CD8-positive, alpha-beta memory T cell (primary cell): ENCODE data around the gene FMNL2. TPM values are rescaled to one million over a fixed set of nuclear protein-coding genes. Genes with fewer than 3 reads are reported as not detected.

Experiments
- CTCF ChIA-PET: fragments of 350-600 bp; sonication (Branson Sonifier 250); formaldehyde crosslinking; loops from one replicate; lab custom pipeline; 2021; ENCODE audit warnings: antibody characterized with exemption; lab: Charles Lee
- POLR2A ChIA-PET: fragments of 350-600 bp; sonication (Branson Sonifier 250); formaldehyde crosslinking; loops from one replicate; lab custom pipeline; 2021; ENCODE audit warnings: antibody characterized with exemption; lab: Charles Lee
- DNase-seq, 5 donors: peaks; one replicate each; pipeline versions ENCODE4 v3.0.0 to v3.0.0-alpha.2; 2020 to 2022; ENCODE audit warnings: mixed read lengths in 1 of 5
- H3K27ac ChIP-seq: one replicate; pipeline ENCODE4 v1.7.0; 2013; ENCODE audit warnings: low read depth, mild to moderate bottlenecking, low read length, moderate library complexity
- H3K27me3 ChIP-seq: 2 replicates; pipeline ENCODE4 v1.7.0; 2013; ENCODE audit warnings: low read length, mild to moderate bottlenecking; ENCODE audit not compliant: insufficient read depth, poor library complexity, severe bottlenecking
- H3K36me3 ChIP-seq: 2 replicates; pipeline ENCODE4 v1.7.0; 2013; ENCODE audit warnings: mild to moderate bottlenecking, low read length, moderate library complexity; ENCODE audit not compliant: insufficient read depth
- H3K4me1 ChIP-seq: 2 replicates; pipeline ENCODE4 v1.7.0; 2013; ENCODE audit warnings: mild to moderate bottlenecking, low read length, moderate library complexity; ENCODE audit not compliant: insufficient read depth
- H3K4me3 ChIP-seq: 2 replicates; pipeline ENCODE4 v1.7.0; 2013; ENCODE audit warnings: mild to moderate bottlenecking, low read length
- H3K9me3 ChIP-seq: 2 replicates; pipeline ENCODE4 v1.7.0; 2013; ENCODE audit warnings: mild to moderate bottlenecking, low read length
- H3K27ac Mint-ChIP-seq, 8 donors: one replicate each; pipeline ENCODE4 v1.8.0; 2020 to 2021; ENCODE audit warnings: mixed read lengths in 8 of 8, mild to moderate bottlenecking in 6 of 8, inconsistent platforms in 3 of 8, moderate library complexity in 3 of 8
- H3K27me3 Mint-ChIP-seq, 2 donors: one replicate each; pipeline ENCODE4 v1.8.0; 2020 to 2021; ENCODE audit warnings: mixed read lengths in 2 of 2, mild to moderate bottlenecking in 1 of 2, moderate library complexity in 1 of 2
- H3K36me3 Mint-ChIP-seq, 3 donors: one replicate each; pipeline ENCODE4 v1.8.0; 2020 to 2021; ENCODE audit warnings: mixed read lengths in 3 of 3, inconsistent platforms in 1 of 3, mild to moderate bottlenecking in 1 of 3
- H3K4me1 Mint-ChIP-seq, 3 donors: one replicate each; pipeline ENCODE4 v1.8.0; 2020 to 2021; ENCODE audit warnings: mixed read lengths in 3 of 3, inconsistent platforms in 1 of 3, mild to moderate bottlenecking in 1 of 3
- H3K4me3 Mint-ChIP-seq, 7 donors: one replicate each; pipeline ENCODE4 v1.8.0; 2020 to 2021; ENCODE audit warnings: mixed read lengths in 7 of 7, mild to moderate bottlenecking in 6 of 7, moderate library complexity in 4 of 7, inconsistent platforms in 2 of 7
- H3K9me3 Mint-ChIP-seq, 5 donors: one replicate each; pipeline ENCODE4 v1.8.0; 2020 to 2022; ENCODE audit warnings: mixed read lengths in 5 of 5, mild to moderate bottlenecking in 3 of 5, moderate library complexity in 2 of 5, inconsistent platforms in 1 of 5
- polyA plus RNA-seq: library from polyadenylated mRNA; unstranded; fragments of 300-500 nt; fragmentation: Illumina TruSeq; gene quantifications from one replicate; pipeline ENCODE4 v1.2.3, GENCODE V29; 2021
- total RNA-seq, 2 experiments: library from RNA; stranded (reverse); gene quantifications; one replicate each; pipeline ENCODE4 v1.2.3, GENCODE V29; 2021

The FMNL2 gene
- total and polyA plus RNA-seq, 3 experiments from 2014 or later = 0.05 to 0.59 (median 0.58) TPM

DNA sequence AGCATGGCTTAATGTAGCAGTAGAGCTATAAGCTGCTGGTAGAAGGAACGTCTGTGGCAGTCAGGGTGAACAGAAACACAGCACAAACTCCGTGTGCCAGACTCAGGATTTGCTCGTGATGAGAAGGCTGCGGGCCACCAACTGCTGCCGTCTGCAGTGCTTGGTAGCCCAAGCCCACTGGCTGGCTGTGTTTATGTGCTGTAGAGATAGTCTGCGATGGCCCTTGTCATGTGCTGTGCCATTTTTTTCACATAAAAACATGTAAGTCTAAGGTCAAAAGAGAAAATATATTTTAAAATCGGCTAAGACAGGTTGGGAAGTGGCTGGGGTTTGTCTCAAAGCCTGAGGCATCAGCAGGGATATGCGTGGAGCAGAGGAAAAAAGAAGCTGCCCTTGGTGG, 303.6 kb downstream of the FMNL2 start:
- Histone ChIP-seq H3K4me3 (no peak overlapping the region), H3K36me3 (no peaks in the 10 kb centered on the region), H3K27ac (no peak overlapping the region), H3K27me3 (no peaks in the 10 kb centered on the region), H3K4me1 (no peaks in the 10 kb centered on the region), H3K9me3 (no peaks in the 10 kb centered on the region)
- H3K4me1 Mint-ChIP-seq = peaks cover 3 to 6% (median 4%) of the 10 kb centered on the region in 3 donors
- no peak for DNase-seq
- no peak overlapping the region for H3K27ac Mint-ChIP-seq
- no peaks in the 10 kb centered on the region for H3K36me3 Mint-ChIP-seq
- ChIA-PET CTCF (interaction anchor here (1.0 to 1.6 kb wide), 2 partner anchors 463 kb away, joined by 6 to 8 read pairs; partner anchors contain the start of gene STAM2), POLR2A (no interaction called here)
- H3K27me3 Mint-ChIP-seq = peaks cover 0 to 11% of the 10 kb centered on the region in 2 donors
- no peaks in the 10 kb centered on the region for H3K9me3 Mint-ChIP-seq
- H3K4me3 Mint-ChIP-seq = no peak overlapping the region

DNA sequence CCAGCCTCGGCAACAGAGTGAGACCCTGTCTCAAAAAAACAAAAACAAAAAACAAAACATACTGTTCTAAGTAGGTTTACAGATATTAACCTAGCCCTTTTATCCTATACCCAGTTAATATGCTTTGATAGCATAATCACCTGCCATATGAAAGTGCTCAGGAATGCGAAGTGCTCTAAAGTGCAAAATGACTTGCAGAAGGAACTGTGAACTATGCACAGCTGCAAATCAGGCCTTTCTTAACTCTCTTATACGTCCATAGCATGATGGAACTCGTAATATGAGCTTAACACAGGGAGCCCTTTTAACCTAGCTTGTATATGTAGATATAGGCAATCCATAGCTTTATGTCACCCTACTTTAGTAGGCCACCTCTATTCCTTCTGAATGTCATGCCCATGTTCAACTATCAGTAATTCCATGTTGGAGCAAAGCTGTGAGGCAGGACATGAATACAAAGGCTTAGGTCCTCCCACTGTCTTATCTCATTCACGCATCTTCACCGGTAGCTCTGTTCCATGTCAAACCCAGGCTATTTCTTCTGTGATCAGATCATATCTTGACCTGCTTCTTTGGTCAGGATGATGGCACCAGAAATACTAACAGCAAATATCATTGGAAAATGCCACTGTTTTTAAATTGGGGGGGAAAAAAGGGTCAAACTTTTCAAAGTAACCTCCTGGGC, 309.4 kb downstream of the FMNL2 start:
- H3K27me3 Mint-ChIP-seq = peaks cover 0 to 1% of the 10 kb centered on the region in 2 donors
- H3K4me3 Mint-ChIP-seq = no peak overlapping the region
- H3K4me1 Mint-ChIP-seq = no peaks in the 10 kb centered on the region
- Histone ChIP-seq H3K36me3 (no peaks in the 10 kb centered on the region), H3K9me3 (no peaks in the 10 kb centered on the region), H3K27ac (no peak overlapping the region), H3K4me3 (no peak overlapping the region), H3K4me1 (no peaks in the 10 kb centered on the region), H3K27me3 (no peaks in the 10 kb centered on the region)
- POLR2A ChIA-PET = no interaction called here
- CTCF ChIA-PET = interaction anchor here (4.4 kb wide), 1 partner anchor 9 kb away, joined by 26 read pairs; no protein-coding TSS in a partner anchor
- peak overlapping the region in 2 of 8 donors; percentile 6 to 20 for H3K27ac Mint-ChIP-seq
- H3K36me3 Mint-ChIP-seq = no peaks in the 10 kb centered on the region
- no peaks in the 10 kb centered on the region for H3K9me3 Mint-ChIP-seq
- DNase-seq = no peak

DNA sequence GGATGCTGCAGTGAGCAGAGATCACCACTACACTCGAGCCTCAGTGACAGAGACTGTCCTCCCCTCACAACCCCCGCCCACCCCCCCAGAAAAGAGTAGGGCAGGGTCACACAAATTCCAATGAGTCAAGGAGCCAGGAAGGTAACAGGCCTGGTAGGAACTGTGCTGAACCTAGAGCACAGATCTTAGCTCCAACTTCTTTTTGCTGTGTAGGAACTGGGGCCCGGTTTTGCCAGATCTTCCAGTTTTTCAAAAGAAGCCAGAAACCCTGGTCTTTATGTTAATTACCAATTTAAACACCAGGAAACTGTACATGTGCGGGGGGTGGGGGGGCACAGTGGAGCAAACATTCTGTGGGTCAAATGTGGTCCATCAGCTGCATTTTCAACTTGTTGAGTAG, 311.3 kb downstream of the FMNL2 start:
- Mint-ChIP-seq H3K4me3 (no peak overlapping the region), H3K9me3 (no peaks in the 10 kb centered on the region), H3K36me3 (peaks cover 0 to 10% (median 0%) of the 10 kb centered on the region in 3 donors), H3K27me3 (peaks cover 0 to 1% of the 10 kb centered on the region in 2 donors), H3K27ac (peak overlapping the region in 1 of 8 donors; percentile 56), H3K4me1 (no peaks in the 10 kb centered on the region)
- ChIA-PET CTCF (interaction anchor here (1.6 to 4.4 kb wide), 2 partner anchors 11 to 471 kb away, joined by 5 to 26 read pairs; partner anchors contain the start of gene STAM2), POLR2A (no interaction called here)
- no peak for DNase-seq
- Histone ChIP-seq H3K9me3 (no peaks in the 10 kb centered on the region), H3K27me3 (no peaks in the 10 kb centered on the region), H3K4me3 (no peak overlapping the region), H3K36me3 (no peaks in the 10 kb centered on the region), H3K4me1 (no peaks in the 10 kb centered on the region), H3K27ac (no peak overlapping the region)

DNA sequence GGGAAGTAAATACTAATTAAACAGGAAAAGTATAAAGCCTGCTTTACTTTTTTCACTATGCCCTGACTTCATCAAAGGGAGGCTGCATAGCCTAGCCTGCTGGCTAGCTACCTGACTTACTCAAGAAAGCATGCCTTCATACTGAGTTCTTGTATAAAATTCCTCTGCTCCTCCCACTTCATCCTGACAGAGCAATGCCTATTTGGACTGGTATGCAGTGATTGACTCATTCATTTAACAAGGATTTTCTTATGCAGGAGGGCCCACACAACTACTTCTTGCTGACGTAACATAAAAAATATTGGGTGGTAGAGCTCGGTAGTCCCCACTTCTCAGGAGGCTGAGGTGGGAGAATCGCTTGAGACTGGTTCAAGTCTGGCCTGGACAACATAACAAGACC, 311.8 kb downstream of the FMNL2 start:
- no peaks in the 10 kb centered on the region for H3K9me3 ChIP-seq
- no peaks in the 10 kb centered on the region for H3K27me3 ChIP-seq
- Mint-ChIP-seq H3K4me1 (no peaks in the 10 kb centered on the region), H3K27ac (peak overlapping the region in 3 of 8 donors; percentile 9 to 66 (median 22)), H3K27me3 (peaks cover 0 to 1% of the 10 kb centered on the region in 2 donors), H3K4me3 (no peak overlapping the region), H3K36me3 (peaks cover 0 to 12% (median 0%) of the 10 kb centered on the region in 3 donors), H3K9me3 (no peaks in the 10 kb centered on the region)
- CTCF ChIA-PET = interaction anchor here (1.6 to 4.4 kb wide), 2 partner anchors 11 to 471 kb away, joined by 5 to 26 read pairs; partner anchors contain the start of gene STAM2
- H3K4me3 ChIP-seq = no peak overlapping the region
- POLR2A ChIA-PET = no interaction called here
- DNase-seq = no peak
- H3K27ac ChIP-seq = no peak overlapping the region
- H3K36me3 ChIP-seq = no peaks in the 10 kb centered on the region
- H3K4me1 ChIP-seq = no peaks in the 10 kb centered on the region

DNA sequence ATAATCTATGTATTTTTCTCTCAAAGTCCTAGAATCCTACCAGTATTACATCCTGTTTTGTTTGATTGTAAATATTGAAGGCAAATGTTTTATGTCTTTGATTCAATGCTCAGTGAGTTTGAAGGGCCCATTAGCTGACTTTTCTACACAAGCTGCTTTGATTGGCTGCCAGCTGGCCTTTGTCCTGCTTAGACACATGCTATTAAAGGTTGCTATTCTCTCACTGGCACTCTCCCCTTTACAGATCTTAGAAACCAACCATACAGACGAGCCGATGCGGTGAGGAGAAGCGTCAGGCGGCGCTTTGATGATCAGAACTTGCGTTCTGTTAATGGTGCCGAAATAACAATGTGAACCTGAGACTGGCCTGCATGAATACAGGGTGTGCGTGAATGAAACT, 312.6 kb downstream of the FMNL2 start:
- H3K27ac ChIP-seq = no peak overlapping the region
- H3K4me3 Mint-ChIP-seq = no peak overlapping the region
- DNase-seq = no peak
- H3K4me1 ChIP-seq = no peaks in the 10 kb centered on the region
- H3K4me1 Mint-ChIP-seq = no peaks in the 10 kb centered on the region
- no peak overlapping the region for H3K4me3 ChIP-seq
- peak overlapping the region in 4 of 8 donors; percentile 18 to 93 (median 24) for H3K27ac Mint-ChIP-seq
- H3K27me3 ChIP-seq = no peaks in the 10 kb centered on the region
- H3K27me3 Mint-ChIP-seq = peaks cover 0 to 1% of the 10 kb centered on the region in 2 donors
- CTCF ChIA-PET = interaction anchor here (1.6 to 4.4 kb wide), 2 partner anchors 12 to 472 kb away, joined by 5 to 26 read pairs; partner anchors contain the start of gene STAM2
- no peaks in the 10 kb centered on the region for H3K9me3 ChIP-seq
- POLR2A ChIA-PET = no interaction called here
- H3K9me3 Mint-ChIP-seq = no peaks in the 10 kb centered on the region
- no peaks in the 10 kb centered on the region for H3K36me3 ChIP-seq
- peaks cover 0 to 20% (median 0%) of the 10 kb centered on the region in 3 donors for H3K36me3 Mint-ChIP-seq

DNA sequence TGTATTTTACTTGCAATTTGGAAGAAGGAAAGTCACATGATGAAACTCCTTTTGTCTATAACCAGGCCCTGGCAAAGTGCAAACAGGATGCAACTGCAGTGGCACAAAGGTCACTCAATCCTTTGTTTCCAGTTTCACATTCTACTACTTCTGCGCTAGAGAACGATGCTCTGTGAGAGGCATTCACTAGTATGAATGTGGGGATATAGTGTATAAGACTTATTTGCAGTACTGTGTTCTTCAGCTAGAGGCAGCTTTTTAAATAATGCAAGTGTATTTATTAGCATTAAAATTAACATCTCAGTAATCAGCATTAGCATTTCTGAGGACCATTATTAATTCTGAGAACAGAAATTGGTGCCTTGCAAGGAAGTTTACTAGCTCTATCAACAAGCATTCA, 313.4 kb downstream of the FMNL2 start:
- H3K4me1 ChIP-seq = no peaks in the 10 kb centered on the region
- no peak overlapping the region for H3K4me3 ChIP-seq
- no peaks in the 10 kb centered on the region for H3K27me3 ChIP-seq
- no peaks in the 10 kb centered on the region for H3K9me3 Mint-ChIP-seq
- no peaks in the 10 kb centered on the region for H3K4me1 Mint-ChIP-seq
- POLR2A ChIA-PET = no interaction called here
- H3K36me3 ChIP-seq = no peaks in the 10 kb centered on the region
- H3K27ac Mint-ChIP-seq = peak overlapping the region in 1 of 8 donors; percentile 93
- DNase-seq = no peak
- no peaks in the 10 kb centered on the region for H3K9me3 ChIP-seq
- peaks cover 0 to 25% (median 0%) of the 10 kb centered on the region in 3 donors for H3K36me3 Mint-ChIP-seq
- CTCF ChIA-PET = no interaction called here
- H3K27me3 Mint-ChIP-seq = peaks cover 0 to 1% of the 10 kb centered on the region in 2 donors
- H3K4me3 Mint-ChIP-seq = no peak overlapping the region
- no peak overlapping the region for H3K27ac ChIP-seq

DNA sequence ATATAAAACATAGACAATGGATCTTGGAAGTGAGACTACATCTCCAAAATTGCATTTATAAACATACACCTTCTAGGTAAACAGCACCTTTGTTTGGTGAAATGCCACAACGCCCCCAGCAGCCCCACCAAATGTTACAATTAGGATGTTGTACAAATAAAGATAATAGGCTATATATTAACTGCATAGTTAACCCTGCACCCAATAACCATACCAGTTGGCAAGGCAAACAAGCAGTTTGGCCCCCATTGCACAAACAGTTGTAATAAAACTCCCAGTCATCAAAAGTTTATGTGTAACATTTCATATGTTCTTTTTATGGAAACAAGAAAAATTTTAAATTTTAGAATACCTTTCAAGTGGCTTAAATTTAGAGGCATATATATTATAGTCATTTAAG, 315.0 kb downstream of the FMNL2 start:
- peaks cover 0 to 1% of the 10 kb centered on the region in 2 donors for H3K27me3 Mint-ChIP-seq
- ChIA-PET POLR2A (no interaction called here), CTCF (no interaction called here)
- Histone ChIP-seq H3K27ac (no peak overlapping the region), H3K36me3 (no peaks in the 10 kb centered on the region), H3K27me3 (no peaks in the 10 kb centered on the region), H3K9me3 (no peaks in the 10 kb centered on the region), H3K4me1 (no peaks in the 10 kb centered on the region), H3K4me3 (no peak overlapping the region)
- H3K4me3 Mint-ChIP-seq = no peak overlapping the region
- H3K9me3 Mint-ChIP-seq = no peaks in the 10 kb centered on the region
- H3K27ac Mint-ChIP-seq = peak overlapping the region in 1 of 8 donors; percentile 40
- peaks cover 0 to 36% (median 0%) of the 10 kb centered on the region in 3 donors for H3K36me3 Mint-ChIP-seq
- H3K4me1 Mint-ChIP-seq = no peaks in the 10 kb centered on the region
- DNase-seq = no peak

DNA sequence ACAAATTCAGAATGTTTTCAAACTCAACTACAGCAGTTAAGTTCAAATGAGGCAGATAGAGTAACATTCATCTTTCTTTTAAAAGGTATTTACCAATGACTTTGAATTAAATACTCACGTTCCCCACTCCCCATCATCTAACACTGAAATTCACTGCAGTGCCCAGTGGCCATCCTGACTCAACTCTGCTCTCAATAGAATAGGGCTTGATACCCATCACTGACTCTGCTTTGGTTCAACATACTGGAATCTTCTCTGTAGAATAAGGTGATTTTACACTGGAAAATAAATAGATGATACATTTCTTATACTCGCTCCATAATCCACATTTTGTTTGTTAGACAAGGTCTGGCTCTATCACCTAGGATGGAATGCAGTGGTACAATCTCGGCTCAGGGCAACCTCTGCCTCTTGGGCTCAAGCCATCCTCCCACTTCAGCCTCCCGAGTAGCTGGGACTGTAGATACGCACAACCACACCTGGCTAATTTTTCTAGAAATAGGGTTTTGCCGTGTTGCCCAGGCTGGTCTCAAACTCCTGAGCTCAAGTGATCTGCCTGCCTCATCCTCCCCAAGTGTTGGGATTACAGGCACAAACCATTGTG, 315.9 kb downstream of the FMNL2 start:
- CTCF ChIA-PET = no interaction called here

More for the DNA sequence above, 315.9 kb downstream of the FMNL2 start:
- no peaks in the 10 kb centered on the region for H3K9me3 ChIP-seq
- H3K27ac ChIP-seq = no peak overlapping the region
- no peak overlapping the region for H3K4me3 Mint-ChIP-seq
- POLR2A ChIA-PET = no interaction called here
- H3K27ac Mint-ChIP-seq = peak overlapping the region in 1 of 8 donors; percentile 3
- H3K4me1 Mint-ChIP-seq = no peaks in the 10 kb centered on the region
- H3K36me3 ChIP-seq = peaks cover 3% of the 10 kb centered on the region
- H3K27me3 ChIP-seq = no peaks in the 10 kb centered on the region
- H3K27me3 Mint-ChIP-seq = peaks cover 0 to 1% of the 10 kb centered on the region in 2 donors
- H3K9me3 Mint-ChIP-seq = no peaks in the 10 kb centered on the region
- H3K4me3 ChIP-seq = no peak overlapping the region
- no peaks in the 10 kb centered on the region for H3K4me1 ChIP-seq
- H3K36me3 Mint-ChIP-seq = peaks cover 0 to 44% (median 2%) of the 10 kb centered on the region in 3 donors
- no peak for DNase-seq
